Non-pigmented ciliary epithelial cell (primary cell): ENCODE results near the gene BSN.

Experiments used
- DNase-seq: peaks from one replicate; pipeline ENCODE4 v3.0.0-alpha.2; 2010; ENCODE audit warnings: low read depth

BSN gene

DNA sequence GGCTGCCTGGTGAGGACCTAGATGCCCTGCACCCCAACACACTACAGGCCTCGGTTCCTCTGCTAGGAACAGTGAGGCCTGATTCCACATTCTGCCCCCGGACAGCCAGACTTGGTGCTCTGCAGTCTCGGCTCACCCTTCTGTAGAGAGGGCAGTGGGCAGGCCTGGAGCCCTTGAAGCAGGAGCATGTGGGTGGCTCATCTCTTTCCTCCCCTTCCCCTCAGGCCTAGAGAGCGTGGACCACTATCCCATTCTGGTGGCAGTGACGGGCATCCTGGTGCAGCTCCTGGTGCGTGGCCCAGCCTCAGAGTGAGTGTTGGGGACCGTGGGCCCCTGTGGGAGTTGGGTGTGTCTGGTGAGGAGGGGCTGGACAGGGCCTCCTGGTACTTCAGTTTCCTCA is 161.9 kb downstream of the BSN start:
- no peak for DNase-seq

DNA sequence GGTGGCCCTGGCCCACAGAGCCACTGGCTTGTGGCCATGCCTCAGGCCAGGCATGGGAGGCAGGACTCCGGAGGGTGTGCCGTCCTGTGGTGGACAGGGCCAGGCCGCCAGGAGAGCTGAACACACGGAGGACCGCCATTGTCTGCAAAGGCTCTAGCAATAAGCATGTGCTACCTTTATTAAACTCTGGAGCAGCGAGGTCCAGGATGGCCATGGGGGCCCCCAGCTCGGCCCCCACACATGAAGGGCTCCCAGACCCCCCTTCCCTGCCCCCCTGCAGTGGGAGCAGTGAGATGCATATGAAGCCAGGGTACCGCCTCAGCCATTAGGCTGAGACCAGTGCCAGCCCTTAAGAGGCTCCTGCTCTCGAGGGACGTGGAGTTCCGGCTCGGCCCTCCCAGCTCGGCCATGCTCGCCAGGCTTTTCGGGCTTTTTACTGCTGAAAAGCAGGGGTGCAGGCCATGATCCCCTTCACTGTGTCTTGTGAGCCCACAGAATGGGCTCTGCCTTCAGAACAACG is 162.5 kb downstream of the BSN start:
- no peak for DNase-seq

DNA sequence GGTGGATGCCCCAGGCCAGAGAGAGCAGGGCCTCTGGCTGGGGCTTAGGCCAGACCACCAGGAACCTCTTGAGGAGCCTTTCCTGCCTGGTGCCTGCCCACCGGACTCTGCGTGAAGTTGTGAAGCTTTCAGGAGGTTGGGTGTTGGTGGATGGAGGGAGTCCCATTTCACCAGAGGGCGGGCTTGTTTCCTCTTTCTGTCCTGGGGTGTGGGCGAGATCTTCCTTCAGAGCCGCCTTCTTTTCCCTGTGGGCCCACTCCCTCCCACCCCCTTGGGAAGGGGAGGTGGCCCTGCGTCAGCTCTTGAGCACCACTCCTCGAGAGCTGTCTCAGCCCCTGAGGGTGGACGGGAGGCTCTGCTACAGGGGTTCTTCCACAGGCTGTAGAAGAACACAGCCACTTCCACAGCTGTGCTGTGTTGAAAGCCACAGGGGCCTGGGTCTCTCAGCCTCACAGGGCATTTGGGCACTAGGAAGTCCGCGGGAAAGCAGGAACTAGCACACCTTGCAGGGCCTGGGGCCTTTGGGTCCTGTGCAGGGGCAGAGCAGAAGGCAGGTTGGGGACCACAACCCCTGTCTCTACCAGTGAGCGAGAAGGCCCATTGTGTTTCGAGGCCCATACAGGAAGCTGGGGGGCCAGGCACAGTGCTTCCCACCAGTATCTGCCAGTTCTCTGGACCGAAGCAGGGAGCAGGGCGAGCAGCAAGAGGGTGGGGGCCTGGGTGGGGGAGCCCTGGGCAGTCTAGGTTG is 163.1 kb downstream of the BSN start:
- no peak for DNase-seq

DNA sequence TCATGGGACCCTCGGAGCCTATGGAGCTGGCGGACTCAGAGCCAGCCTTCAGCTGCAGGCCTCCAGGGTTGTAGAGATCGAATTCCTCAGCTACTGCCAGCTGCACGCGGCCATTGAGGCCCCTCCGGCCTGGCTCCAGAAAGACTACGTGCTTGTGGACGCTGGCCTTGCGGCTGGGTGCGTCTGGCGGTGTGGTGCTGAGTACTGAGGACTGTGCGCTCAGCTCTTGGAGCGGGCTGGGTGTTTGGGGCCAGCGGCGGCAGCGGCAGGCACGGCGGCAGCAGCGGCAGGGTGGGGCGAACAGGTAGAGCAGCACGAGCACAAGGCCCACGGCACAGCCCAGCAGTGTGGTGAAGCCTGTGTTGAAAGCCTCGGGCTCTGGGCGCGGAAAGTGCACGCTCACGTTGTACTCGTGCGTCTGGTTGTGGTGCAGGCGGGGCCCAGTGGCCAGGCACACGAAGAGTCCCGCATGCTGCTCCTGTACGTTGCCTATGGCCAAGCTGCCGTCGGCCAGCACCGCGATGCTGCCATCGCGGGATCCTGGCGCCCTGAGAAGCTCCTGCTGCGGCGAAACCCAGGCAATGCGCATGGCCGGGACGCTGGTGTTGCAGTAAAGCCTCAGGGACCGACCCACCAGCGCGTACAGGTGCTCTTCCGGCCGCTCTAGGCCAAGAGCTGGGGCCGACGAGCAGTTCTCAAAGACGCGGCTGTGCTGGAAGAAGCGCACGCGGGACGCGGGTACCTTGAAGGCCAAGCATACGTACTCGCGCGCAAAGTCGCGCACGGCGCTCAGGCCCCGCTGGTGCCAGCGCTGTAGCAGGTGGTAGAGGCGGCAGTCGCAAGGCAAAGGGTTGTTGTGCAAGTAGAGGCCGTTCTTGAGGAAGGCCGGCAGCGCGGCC is 163.9 kb downstream of the BSN start:
- no peak for DNase-seq

DNA sequence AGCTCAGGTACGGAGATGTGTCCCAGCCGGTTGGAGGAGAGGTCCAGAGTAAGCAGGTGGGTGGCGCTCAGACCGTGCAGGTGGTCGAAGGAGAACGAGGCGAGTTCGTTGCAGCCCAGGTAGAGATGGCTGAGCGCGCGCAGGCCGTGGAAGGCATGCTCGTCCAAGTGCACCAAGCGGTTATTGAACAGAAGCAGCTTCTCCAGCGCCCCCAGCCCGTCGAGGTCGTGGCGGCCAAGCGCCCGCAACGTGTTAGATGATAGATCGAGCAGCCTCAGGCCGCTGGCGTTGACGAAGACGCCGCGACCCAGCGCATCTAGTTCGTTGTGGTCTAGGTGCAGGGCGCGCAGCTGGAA is 164.6 kb downstream of the BSN start:
- DNase-seq = no peak

- DNase-seq = peak; percentile 54
These were observed 165.1 kb downstream of the BSN start, which contains the start of gene AMIGO3 for GRCh38 chr3:49719214-49719884. Gene AMIGO3 (minus strand): TSS chr3:49719684. CDS start chr3:49719465, 219 bp downstream.
